ENCODE measurements around the gene TNIP3.

GRCh38 chr4:121144021-121144420, 20.1 kb downstream of the TNIP3 start:
- TF ChIP-seq POLR2AphosphoS5 (IDR thresholded peaks at IDR 0.05; ENCODE audit: low read depth, low read length) = no peak
- TF ChIP-seq, protein P1, sequence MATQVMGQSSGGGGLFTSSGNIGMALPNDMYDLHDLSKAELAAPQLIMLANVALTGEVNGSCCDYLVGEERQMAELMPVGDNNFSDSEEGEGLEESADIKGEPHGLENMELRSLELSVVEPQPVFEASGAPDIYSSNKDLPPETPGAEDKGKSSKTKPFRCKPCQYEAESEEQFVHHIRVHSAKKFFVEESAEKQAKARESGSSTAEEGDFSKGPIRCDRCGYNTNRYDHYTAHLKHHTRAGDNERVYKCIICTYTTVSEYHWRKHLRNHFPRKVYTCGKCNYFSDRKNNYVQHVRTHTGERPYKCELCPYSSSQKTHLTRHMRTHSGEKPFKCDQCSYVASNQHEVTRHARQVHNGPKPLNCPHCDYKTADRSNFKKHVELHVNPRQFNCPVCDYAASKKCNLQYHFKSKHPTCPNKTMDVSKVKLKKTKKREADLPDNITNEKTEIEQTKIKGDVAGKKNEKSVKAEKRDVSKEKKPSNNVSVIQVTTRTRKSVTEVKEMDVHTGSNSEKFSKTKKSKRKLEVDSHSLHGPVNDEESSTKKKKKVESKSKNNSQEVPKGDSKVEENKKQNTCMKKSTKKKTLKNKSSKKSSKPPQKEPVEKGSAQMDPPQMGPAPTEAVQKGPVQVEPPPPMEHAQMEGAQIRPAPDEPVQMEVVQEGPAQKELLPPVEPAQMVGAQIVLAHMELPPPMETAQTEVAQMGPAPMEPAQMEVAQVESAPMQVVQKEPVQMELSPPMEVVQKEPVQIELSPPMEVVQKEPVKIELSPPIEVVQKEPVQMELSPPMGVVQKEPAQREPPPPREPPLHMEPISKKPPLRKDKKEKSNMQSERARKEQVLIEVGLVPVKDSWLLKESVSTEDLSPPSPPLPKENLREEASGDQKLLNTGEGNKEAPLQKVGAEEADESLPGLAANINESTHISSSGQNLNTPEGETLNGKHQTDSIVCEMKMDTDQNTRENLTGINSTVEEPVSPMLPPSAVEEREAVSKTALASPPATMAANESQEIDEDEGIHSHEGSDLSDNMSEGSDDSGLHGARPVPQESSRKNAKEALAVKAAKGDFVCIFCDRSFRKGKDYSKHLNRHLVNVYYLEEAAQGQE (IDR thresholded peaks at IDR 0.05; ENCODE audit: insufficient read depth in 1 of 2, low read depth in 2 of 2, low read length in 2 of 2) = no peak
- TF ChIP-seq SIN3A (IDR thresholded peaks at IDR 0.05; ENCODE audit: borderline replicate concordance, insufficient read depth, low read length) = no peak

Measured in PFSK-1 (cell line).